Measurements from ENCODE around the gene UBE2E2. TPM values are rescaled to one million over a fixed set of nuclear protein-coding genes. Genes with fewer than 3 reads are reported as not detected.

Gene UBE2E2
- total and polyA plus RNA-seq, 9 donors = 25.5 to 84.9 (median 38.5) TPM

DNA sequence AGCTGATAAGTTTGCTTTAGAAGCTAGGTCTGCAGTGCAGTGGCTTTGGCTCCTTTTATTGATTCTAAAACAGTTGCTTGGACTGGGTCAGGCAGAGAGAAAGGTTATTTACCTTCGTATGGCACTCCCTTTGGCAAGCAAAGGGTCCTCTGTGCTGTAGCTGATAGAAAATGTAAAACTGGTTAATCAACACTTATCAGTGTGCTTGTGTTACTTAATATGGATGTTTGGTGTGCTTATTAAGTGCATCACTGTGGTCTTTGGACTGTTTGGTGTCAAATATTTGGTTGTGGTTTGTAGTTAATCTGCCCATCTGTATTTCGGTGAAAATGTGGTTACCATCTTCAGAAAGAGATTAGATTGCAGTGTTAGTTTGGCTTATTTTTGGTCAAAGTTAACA, 16.0 kb downstream of the UBE2E2 start:
- H3K27ac ChIP-seq = no peak overlapping the region
- H3K36me3 ChIP-seq = no peaks in the 10 kb centered on the region
- 10 to 37% (median 27%) methylated on average over 2 of the region's 2 CpGs for WGBS, 3 donors
- TF ChIP-seq, protein P1, sequence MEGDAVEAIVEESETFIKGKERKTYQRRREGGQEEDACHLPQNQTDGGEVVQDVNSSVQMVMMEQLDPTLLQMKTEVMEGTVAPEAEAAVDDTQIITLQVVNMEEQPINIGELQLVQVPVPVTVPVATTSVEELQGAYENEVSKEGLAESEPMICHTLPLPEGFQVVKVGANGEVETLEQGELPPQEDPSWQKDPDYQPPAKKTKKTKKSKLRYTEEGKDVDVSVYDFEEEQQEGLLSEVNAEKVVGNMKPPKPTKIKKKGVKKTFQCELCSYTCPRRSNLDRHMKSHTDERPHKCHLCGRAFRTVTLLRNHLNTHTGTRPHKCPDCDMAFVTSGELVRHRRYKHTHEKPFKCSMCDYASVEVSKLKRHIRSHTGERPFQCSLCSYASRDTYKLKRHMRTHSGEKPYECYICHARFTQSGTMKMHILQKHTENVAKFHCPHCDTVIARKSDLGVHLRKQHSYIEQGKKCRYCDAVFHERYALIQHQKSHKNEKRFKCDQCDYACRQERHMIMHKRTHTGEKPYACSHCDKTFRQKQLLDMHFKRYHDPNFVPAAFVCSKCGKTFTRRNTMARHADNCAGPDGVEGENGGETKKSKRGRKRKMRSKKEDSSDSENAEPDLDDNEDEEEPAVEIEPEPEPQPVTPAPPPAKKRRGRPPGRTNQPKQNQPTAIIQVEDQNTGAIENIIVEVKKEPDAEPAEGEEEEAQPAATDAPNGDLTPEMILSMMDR (IDR thresholded peaks at IDR 0.05) = no peak
- TF ChIP-seq EP300 (IDR thresholded peaks at IDR 0.05) (no peak), POLR2A (IDR thresholded peaks at IDR 0.05) (no peak)
- DNase-seq = no peak
- H3K4me3 ChIP-seq = no peak overlapping the region
- peaks cover 1% of the 10 kb centered on the region for H3K4me1 ChIP-seq (ENCODE audit: insufficient read depth)
- no peaks in the 10 kb centered on the region for H3K9me3 ChIP-seq
- intact Hi-C loops (cut with DNase I) = no loop called here
- no peaks in the 10 kb centered on the region for H3K27me3 ChIP-seq

GRCh38 chr3:23219552-23219951, 16.4 kb downstream of the UBE2E2 start:
- TF ChIP-seq, protein P1 (IDR thresholded peaks at IDR 0.05) = no peak
- TF ChIP-seq EP300 (IDR thresholded peaks at IDR 0.05) (no peak), POLR2A (IDR thresholded peaks at IDR 0.05) (no peak)
- no peak for DNase-seq
- intact Hi-C loops (cut with DNase I) = no loop called here
- Histone ChIP-seq H3K4me3 (no peak overlapping the region), H3K36me3 (no peaks in the 10 kb centered on the region), H3K27ac (no peak overlapping the region), H3K4me1 (ENCODE audit: insufficient read depth) (peaks cover 1% of the 10 kb centered on the region), H3K27me3 (no peaks in the 10 kb centered on the region), H3K9me3 (no peaks in the 10 kb centered on the region)
- 55 to 70% (median 68%) methylated on average over 2 of the region's 2 CpGs for WGBS, 3 donors

DNA sequence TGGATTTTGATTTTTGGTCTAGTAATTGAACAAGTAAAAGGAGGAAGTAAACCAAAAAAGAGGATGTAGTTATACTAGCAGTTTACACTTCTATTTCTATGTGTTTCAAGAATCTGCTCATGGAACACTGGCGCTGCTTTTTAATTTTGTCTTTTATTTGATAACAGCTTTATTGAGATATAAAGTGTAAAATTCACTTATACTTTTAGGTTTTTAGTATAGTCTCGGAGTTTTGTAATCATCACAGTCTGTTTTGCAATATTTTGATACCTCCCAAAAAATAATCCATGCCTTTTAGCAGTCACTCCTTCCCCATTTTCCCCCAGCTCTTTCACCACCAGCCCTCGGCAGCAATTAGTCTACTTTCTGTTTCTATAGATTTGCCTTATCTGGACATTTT, 18.0 kb downstream of the UBE2E2 start:
- TF ChIP-seq EP300 (IDR thresholded peaks at IDR 0.05) = no peak
- no peak overlapping the region for H3K27ac ChIP-seq
- H3K27me3 ChIP-seq = no peaks in the 10 kb centered on the region
- 91 to 95% (median 94%) methylated on average over 3 of the region's 3 CpGs for WGBS, 3 donors
- no peak for DNase-seq
- H3K4me3 ChIP-seq = no peak overlapping the region
- peaks cover 3% of the 10 kb centered on the region for H3K4me1 ChIP-seq (ENCODE audit: insufficient read depth)
- H3K9me3 ChIP-seq = no peaks in the 10 kb centered on the region
- H3K36me3 ChIP-seq = no peaks in the 10 kb centered on the region
- intact Hi-C loops (cut with DNase I) = no loop called here

GRCh38 chr3:23232016-23232415, 28.9 kb downstream of the UBE2E2 start:
- H3K9me3 ChIP-seq = no peaks in the 10 kb centered on the region
- 72 to 76% (median 75%) methylated on average over 3 of the region's 3 CpGs for WGBS, 3 donors
- TF ChIP-seq POLR2A (IDR thresholded peaks at IDR 0.05) = no peak
- TF ChIP-seq EP300 (IDR thresholded peaks at IDR 0.05) = no peak
- TF ChIP-seq, protein P1 (IDR thresholded peaks at IDR 0.05) = no peak
- no peak overlapping the region for H3K27ac ChIP-seq
- intact Hi-C loops (cut with DNase I) = no loop called here
- peaks cover 3% of the 10 kb centered on the region for H3K4me1 ChIP-seq (ENCODE audit: insufficient read depth)
- DNase-seq = no peak
- no peaks in the 10 kb centered on the region for H3K36me3 ChIP-seq
- H3K27me3 ChIP-seq = no peaks in the 10 kb centered on the region
- no peak overlapping the region for H3K4me3 ChIP-seq

- H3K9me3 ChIP-seq = no peaks in the 10 kb centered on the region
- no peak for DNase-seq
- H3K4me1 ChIP-seq (ENCODE audit: insufficient read depth) = peaks cover 3% of the 10 kb centered on the region
- no peaks in the 10 kb centered on the region for H3K27me3 ChIP-seq
- 93 to 98% (median 94%) methylated on average over 1 of the region's 1 CpG for WGBS, 3 donors
- H3K27ac ChIP-seq = no peak overlapping the region
- H3K4me3 ChIP-seq = no peak overlapping the region
- TF ChIP-seq, protein P1 (IDR thresholded peaks at IDR 0.05) = no peak
- TF ChIP-seq POLR2A (IDR thresholded peaks at IDR 0.05) = no peak
- TF ChIP-seq EP300 (IDR thresholded peaks at IDR 0.05) = no peak
- intact Hi-C loops (cut with DNase I) = no loop called here
- no peaks in the 10 kb centered on the region for H3K36me3 ChIP-seq
Measured at GRCh38 chr3:23232854-23233253, 29.7 kb downstream of the UBE2E2 start.

Data from ovary (tissue), 9 donors.